Measurements from ENCODE around the gene LYZL6.

Gene LYZL6

DNA sequence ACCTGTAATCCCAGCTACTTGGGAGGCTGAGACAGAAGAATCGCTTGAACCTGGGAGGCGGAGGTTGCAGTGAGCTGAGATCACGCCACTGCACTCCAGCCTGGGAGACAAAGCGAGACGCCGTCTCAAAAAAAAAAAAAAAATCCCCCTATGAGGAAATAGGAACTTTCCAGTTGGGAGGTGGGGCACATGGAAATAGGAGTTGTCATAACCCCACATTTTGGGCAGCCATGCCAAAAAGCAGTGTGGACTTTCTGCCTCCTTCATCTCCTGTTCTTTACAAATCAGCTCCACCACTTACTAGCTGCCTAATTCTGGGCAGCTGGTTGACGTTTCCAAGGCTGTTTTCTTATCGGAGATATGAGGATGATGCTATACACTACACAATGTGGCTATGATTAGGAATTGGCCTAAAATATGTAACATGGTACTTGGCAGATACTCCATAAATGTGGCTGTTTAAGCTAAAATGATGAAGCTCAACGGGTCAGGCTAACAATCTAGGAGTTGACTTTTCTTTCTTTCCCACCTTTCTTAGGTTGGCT is 41.8 kb downstream of the LYZL6 start:
- Histone ChIP-seq H3F3A (ENCODE audit: control insufficient read depth, insufficient read depth) (no peaks in the 10 kb centered on the region), H3K27me3 (ENCODE audit: control insufficient read depth, low read length) (no peaks in the 10 kb centered on the region), H3K79me2 (ENCODE audit: control insufficient read depth, low read length) (no peaks in the 10 kb centered on the region), H3K9me2 (replicated peaks; ENCODE audit: control insufficient read depth, low read length) (no peaks in the 10 kb centered on the region), H4K20me1 (ENCODE audit: control insufficient read depth, insufficient read depth, low read depth, low read length) (no peaks in the 10 kb centered on the region), H3K27ac (ENCODE audit: low read depth, low read length) (no peak overlapping the region), H3K9me3 (ENCODE audit: control insufficient read depth, insufficient read depth, low read length) (no peaks in the 10 kb centered on the region), H3K36me3 (ENCODE audit: control insufficient read depth, low read length) (no peaks in the 10 kb centered on the region), H3K4me1 (ENCODE audit: control insufficient read depth, low read length) (no peaks in the 10 kb centered on the region), H3K4me3 (ENCODE audit: low read length) (no peak overlapping the region), H3K4me2 (ENCODE audit: low read length) (no peak overlapping the region)
- no peak for TF ChIP-seq EZH2phosphoT487 (IDR thresholded peaks at IDR 0.05; ENCODE audit: borderline replicate concordance, low read length)
- TF ChIP-seq, protein P1, sequence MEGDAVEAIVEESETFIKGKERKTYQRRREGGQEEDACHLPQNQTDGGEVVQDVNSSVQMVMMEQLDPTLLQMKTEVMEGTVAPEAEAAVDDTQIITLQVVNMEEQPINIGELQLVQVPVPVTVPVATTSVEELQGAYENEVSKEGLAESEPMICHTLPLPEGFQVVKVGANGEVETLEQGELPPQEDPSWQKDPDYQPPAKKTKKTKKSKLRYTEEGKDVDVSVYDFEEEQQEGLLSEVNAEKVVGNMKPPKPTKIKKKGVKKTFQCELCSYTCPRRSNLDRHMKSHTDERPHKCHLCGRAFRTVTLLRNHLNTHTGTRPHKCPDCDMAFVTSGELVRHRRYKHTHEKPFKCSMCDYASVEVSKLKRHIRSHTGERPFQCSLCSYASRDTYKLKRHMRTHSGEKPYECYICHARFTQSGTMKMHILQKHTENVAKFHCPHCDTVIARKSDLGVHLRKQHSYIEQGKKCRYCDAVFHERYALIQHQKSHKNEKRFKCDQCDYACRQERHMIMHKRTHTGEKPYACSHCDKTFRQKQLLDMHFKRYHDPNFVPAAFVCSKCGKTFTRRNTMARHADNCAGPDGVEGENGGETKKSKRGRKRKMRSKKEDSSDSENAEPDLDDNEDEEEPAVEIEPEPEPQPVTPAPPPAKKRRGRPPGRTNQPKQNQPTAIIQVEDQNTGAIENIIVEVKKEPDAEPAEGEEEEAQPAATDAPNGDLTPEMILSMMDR (IDR thresholded peaks at IDR 0.05; ENCODE audit: low read depth, low read length, poor library complexity, severe bottlenecking): no peak

DNA sequence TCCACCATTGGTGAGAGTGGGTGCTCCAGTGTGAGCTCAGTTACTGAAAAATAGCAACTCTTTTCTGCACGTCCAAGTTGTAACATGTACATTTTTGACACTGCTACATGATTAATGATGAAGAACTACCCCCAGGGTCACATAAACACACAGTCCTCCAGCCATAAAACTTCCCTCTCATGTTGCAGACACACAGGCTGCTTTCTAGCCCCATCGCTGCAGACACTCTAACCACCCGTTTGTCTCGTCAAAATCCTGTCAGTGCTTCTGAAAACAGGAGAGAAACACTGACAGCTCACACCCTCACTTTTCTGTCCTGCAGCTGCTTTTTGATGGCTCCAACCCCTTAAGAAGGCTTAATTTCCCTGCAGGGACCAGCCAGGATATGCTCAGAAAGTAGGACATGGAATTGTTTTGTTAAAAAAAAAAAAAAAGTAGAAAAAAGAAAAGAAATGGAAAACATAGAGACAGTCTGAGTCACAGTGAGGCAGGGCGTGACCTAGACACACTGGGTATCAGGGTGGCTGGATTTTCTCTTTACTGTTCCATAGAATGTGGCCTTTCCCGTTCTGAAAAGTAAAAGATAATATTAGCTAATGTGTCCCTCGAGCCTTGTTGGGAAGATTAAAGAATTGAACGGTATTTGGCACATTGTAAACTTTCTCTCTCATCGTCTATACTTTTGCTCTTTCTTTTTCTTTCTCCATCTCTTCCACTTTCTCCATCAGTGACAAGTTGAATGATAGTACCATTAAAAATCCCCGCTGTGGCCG is 42.6 kb downstream of the LYZL6 start:
- no peaks in the 10 kb centered on the region for H3K79me2 ChIP-seq (ENCODE audit: control insufficient read depth, low read length)
- H3K27ac ChIP-seq (ENCODE audit: low read depth, low read length): no peak overlapping the region
- TF ChIP-seq, protein P1 (IDR thresholded peaks at IDR 0.05; ENCODE audit: low read depth, low read length, poor library complexity, severe bottlenecking): no peak
- no peak for TF ChIP-seq EZH2phosphoT487 (IDR thresholded peaks at IDR 0.05; ENCODE audit: borderline replicate concordance, low read length)
- H3F3A ChIP-seq (ENCODE audit: control insufficient read depth, insufficient read depth): no peaks in the 10 kb centered on the region
- H3K4me2 ChIP-seq (ENCODE audit: low read length): no peak overlapping the region
- no peaks in the 10 kb centered on the region for H3K36me3 ChIP-seq (ENCODE audit: control insufficient read depth, low read length)
- H3K4me1 ChIP-seq (ENCODE audit: control insufficient read depth, low read length): no peaks in the 10 kb centered on the region
- no peaks in the 10 kb centered on the region for H3K9me2 ChIP-seq (replicated peaks; ENCODE audit: control insufficient read depth, low read length)
- H3K4me3 ChIP-seq (ENCODE audit: low read length): no peak overlapping the region
- H4K20me1 ChIP-seq (ENCODE audit: control insufficient read depth, insufficient read depth, low read depth, low read length): no peaks in the 10 kb centered on the region
- H3K27me3 ChIP-seq (ENCODE audit: control insufficient read depth, low read length): no peaks in the 10 kb centered on the region
- no peaks in the 10 kb centered on the region for H3K9me3 ChIP-seq (ENCODE audit: control insufficient read depth, insufficient read depth, low read length)

DNA sequence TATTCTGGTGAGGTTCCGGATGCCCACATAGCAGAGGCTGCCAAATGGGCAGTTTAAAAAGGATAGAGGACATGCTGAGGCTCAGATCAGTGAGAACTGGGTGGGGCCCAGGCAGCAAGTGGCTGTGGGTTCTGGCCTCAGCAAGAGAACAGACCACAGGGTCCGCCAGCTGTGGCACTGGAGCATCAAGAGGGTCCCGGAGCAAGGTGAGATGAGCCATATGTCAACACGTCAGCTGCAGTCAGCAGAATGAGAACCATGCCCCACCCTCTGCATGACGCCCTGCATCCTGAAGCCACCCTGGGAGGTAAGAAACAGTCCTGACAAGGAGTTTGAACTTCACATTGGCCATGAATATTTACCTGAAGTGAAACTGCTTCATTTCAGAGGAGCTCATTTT is 43.2 kb downstream of the LYZL6 start:
- Histone ChIP-seq H3K27me3 (ENCODE audit: control insufficient read depth, low read length) (no peaks in the 10 kb centered on the region), H3K4me1 (ENCODE audit: control insufficient read depth, low read length) (no peaks in the 10 kb centered on the region), H4K20me1 (ENCODE audit: control insufficient read depth, insufficient read depth, low read depth, low read length) (no peaks in the 10 kb centered on the region), H3F3A (ENCODE audit: control insufficient read depth, insufficient read depth) (no peaks in the 10 kb centered on the region), H3K36me3 (ENCODE audit: control insufficient read depth, low read length) (no peaks in the 10 kb centered on the region), H3K27ac (ENCODE audit: low read depth, low read length) (no peak overlapping the region), H3K9me3 (ENCODE audit: control insufficient read depth, insufficient read depth, low read length) (no peaks in the 10 kb centered on the region), H3K4me2 (ENCODE audit: low read length) (no peak overlapping the region), H3K79me2 (ENCODE audit: control insufficient read depth, low read length) (no peaks in the 10 kb centered on the region), H3K4me3 (ENCODE audit: low read length) (no peak overlapping the region), H3K9me2 (replicated peaks; ENCODE audit: control insufficient read depth, low read length) (no peaks in the 10 kb centered on the region)
- TF ChIP-seq EZH2phosphoT487 (IDR thresholded peaks at IDR 0.05; ENCODE audit: borderline replicate concordance, low read length): no peak
- TF ChIP-seq, protein P1 (IDR thresholded peaks at IDR 0.05; ENCODE audit: low read depth, low read length, poor library complexity, severe bottlenecking): no peak

All from DOHH2 (cell line).